GM19043 (cell line): ENCODE data around the gene TPSAB1.
"Not testable (repeated sequence)": the region's sequence is repeated elsewhere in the genome, so short reads cannot be mapped to it uniquely, and the experiment has no call there.

Experiments used
- ATAC-seq: cut with Tn5 transposase; IDR thresholded peaks from one replicate; pipeline ENCODE4 v1.9.1; 2021; ENCODE audit warnings: low read depth; ENCODE audit not compliant: unreplicated experiment

The TPSAB1 gene

GRCh38 chr16:1222553-1223354, 17.8 kb upstream of the TPSAB1 start:
- no peak for ATAC-seq

GRCh38 chr16:1223355-1224214, 16.9 kb upstream of the TPSAB1 start:
- ATAC-seq, result no peak

- ATAC-seq, result no peak
These were observed 15.9 kb upstream of the TPSAB1 start for GRCh38 chr16:1224558-1224957.

- no peak for ATAC-seq
These were observed 15.5 kb upstream of the TPSAB1 start, which contains the start of gene TPSG1 for GRCh38 chr16:1225051-1225451. Gene TPSG1, minus strand, starts transcription at chr16:1225268. Its CDS starts 16 bp downstream, at chr16:1225252.

GRCh38 chr16:1225728-1226311, 14.7 kb upstream of the TPSAB1 start:
- ATAC-seq, result not testable (repeated sequence)

GRCh38 chr16:1226692-1227091, 13.8 kb upstream of the TPSAB1 start:
- not testable (repeated sequence) for ATAC-seq

GRCh38 chr16:1228227-1228626, 12.3 kb upstream of the TPSAB1 start:
- not testable (repeated sequence) for ATAC-seq

- not testable (repeated sequence) for ATAC-seq
These were observed 11.0 kb upstream of the TPSAB1 start for GRCh38 chr16:1229476-1229875.

GRCh38 chr16:1230084-1230470, 10.4 kb upstream of the TPSAB1 start, which contains the start of gene TPSB2:
Gene TPSB2, minus strand, starts transcription at chr16:1230184. Its CDS starts 233 bp downstream, at chr16:1229951.
- not testable (repeated sequence) for ATAC-seq

GRCh38 chr16:1230471-1231212, 9.9 kb upstream of the TPSAB1 start:
- not testable (repeated sequence) for ATAC-seq

GRCh38 chr16:1231301-1231700, 9.2 kb upstream of the TPSAB1 start:
- ATAC-seq, result not testable (repeated sequence)

- not testable (repeated sequence) for ATAC-seq
These were observed 8.3 kb upstream of the TPSAB1 start for GRCh38 chr16:1232049-1232748.

GRCh38 chr16:1236659-1237058, 3.8 kb upstream of the TPSAB1 start:
- not testable (repeated sequence) for ATAC-seq

- no peak for ATAC-seq
These were observed 2.5 kb upstream of the TPSAB1 start for GRCh38 chr16:1237990-1238389.

- ATAC-seq, result not testable (repeated sequence)
These were observed 1.6 kb upstream of the TPSAB1 start for GRCh38 chr16:1238909-1239308.

GRCh38 chr16:1239575-1239974, 930 bp upstream of the TPSAB1 start:
- ATAC-seq, result not testable (repeated sequence)

- not testable (repeated sequence) for ATAC-seq
These were observed 576 bp downstream of the TPSAB1 start for GRCh38 chr16:1241081-1241480.

- ATAC-seq, result not testable (repeated sequence)
These were observed 2.9 kb downstream of the TPSAB1 start for GRCh38 chr16:1243363-1243762.
